Muscle of back (tissue), 11 donors: ENCODE measurements around the gene TMEM176B. TPM values are rescaled to one million over a fixed set of nuclear protein-coding genes. Genes with fewer than 3 reads are reported as not detected.
"Not testable (repeated sequence)": the region's sequence is repeated elsewhere in the genome, so short reads cannot be mapped to it uniquely, and the experiment has no call there.

Source experiments
- DNase-seq, 3 donors: peaks; one replicate each; pipeline versions ENCODE4 v3.0.0 to v3.0.0-alpha.2; 2013
- polyA plus RNA-seq, 10 donors: library from polyadenylated mRNA; unstranded; fragments of 120-200 nt; gene quantifications; one replicate each; pipeline ENCODE4 v1.2.1, GENCODE V29; 2013; ENCODE audit not compliant: insufficient read length in 10 of 10

TMEM176B gene
- polyA plus RNA-seq, 10 donors: 5.7 to 19.3 (median 14.5) TPM

DNA sequence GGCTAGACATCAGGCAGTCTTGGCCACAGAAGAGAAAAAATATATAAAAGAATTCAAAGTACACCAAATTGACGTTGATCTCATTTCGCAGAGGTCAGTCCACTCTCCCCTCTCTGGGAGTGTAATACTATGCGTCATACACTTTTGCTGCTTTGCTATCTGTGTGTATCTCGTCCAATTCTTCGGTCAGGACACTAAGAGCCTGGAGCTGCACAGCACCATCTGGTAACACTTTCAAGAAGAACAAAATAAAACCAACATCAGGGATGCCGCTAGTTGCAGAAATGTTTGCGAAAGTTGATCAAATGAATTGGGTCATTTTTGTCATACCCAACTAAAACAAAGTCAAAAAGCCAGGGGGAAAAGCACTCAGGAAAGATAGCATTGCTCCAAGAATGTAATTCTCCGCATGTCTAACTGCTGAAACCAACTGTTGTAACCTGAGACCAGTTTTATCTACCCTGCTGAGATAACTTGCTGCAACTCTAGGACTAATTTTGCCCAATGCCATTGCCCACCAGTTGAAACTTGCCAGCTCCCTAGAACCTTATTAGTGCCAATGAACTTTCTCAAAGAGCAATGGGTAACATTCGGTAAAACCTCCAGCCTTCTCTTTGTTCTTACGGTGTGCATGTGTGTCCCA lies 23.4 kb upstream of the TMEM176B start:
- no peak for DNase-seq

DNA sequence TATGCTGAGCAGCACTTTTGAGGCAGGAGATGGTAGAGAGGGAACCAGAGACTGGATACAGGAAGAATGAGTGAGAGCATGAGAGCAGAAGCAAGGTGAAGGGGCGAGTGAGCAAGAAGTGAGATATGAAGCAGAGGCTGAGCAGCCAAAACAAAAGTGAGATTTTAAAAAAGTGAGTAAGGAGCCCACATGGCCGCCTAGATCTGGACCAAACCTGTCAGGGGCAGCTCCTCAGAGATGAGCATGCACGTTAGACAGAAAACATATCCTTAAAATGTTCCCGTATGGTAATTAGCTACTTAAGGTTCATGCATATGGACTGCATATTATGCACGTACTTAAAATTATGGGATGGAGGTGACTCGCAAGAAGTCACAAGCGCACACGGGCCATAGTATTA lies 22.9 kb upstream of the TMEM176B start:
- DNase-seq: no peak

DNA sequence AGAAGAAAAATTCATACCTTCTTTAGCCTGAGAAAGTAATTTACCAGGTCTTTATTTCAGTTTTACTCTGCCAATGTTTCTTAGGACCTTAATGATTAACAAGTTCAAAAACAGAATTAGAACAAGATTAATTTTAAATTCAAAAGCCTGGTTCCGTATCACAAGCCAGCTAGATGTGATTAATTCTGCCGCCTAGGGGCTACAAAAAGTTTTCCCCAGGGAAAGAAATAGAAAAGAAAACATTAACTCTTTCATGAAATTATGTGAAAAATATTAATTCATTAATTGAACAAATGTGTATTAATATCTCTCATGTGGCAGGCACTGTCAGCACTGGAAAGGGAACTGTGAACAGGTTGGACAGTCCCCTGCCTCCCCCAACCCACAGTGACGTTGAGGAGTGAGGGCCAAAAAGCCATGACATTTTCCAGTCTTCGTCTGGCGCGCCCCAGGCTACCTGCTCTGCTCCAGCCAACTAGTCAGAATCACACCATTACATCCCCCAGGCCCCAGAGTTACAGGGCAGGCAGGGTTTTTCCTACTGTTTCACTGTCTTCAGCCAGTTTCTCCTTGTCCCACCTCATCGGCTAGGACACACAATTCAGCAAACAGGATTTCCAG lies 20.5 kb upstream of the TMEM176B start:
- no peak for DNase-seq

DNA sequence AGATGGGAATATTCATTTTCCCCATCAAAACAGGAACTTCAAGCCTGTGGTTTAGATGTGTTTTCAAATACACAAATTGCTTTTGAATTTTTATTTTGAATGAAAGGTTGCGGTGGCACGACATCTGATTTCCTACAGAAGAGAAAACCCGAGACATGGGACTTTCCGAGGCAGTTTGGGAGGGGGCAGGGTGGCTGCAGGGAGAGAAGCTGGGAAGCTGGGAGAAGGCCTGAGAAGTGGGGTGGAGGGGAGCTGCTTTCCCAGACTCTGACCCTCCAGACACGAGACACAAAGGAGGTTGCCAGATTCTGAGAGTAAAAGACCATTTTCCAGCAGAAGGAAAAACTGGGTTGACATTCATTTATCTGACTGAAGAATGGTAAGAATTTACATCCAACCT lies 20.0 kb upstream of the TMEM176B start:
- DNase-seq: no peak

DNA sequence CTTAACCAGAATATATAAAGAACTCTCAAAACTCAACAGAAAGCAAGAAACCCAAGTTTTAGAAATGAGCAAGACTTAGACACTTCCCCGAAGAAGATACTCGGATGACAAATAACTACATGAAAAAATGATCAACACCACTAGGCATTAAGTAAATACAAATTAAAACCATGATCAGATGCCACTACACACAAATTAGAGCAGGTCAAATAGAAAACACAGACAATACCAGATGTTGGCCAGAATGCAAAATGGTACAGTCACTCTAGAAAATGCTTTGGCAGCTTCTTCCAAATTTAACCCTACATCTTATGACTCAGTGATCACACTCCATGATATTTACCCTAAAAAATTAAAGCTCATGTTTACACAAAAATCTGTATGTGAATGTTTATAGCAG lies 18.8 kb upstream of the TMEM176B start:
- no peak for DNase-seq

DNA sequence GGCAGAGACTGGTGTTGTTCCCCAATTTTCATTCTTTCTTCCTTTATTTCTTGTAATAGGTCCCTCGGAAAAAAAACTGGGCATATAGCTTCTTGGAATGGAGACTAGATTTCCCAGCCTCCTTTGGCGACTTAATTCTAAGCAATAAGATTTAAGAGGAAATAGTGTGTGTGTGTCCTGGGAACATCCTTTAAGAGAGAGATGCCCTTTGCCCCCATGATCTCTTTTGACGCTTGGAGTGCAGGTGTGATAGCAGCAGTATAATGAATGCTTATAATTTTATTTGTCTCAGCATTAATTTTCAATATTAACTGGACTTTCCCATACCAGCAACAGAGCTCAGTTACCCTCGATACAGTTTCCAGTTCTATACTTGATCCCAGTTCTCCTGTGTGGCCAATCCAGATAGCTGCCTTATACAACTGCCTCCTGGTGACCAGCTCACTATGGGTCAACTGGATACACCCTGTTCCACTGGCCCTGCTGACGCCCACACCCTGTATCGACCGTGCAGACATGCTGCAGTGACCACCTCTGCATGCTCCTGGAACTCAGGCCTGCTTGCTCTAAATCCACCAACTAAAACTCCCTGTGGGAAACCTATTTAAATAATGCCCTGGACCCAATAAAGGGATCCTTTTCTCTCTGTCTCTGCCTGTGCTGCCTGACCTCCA lies 14.3 kb upstream of the TMEM176B start:
- DNase-seq: no peak

DNA sequence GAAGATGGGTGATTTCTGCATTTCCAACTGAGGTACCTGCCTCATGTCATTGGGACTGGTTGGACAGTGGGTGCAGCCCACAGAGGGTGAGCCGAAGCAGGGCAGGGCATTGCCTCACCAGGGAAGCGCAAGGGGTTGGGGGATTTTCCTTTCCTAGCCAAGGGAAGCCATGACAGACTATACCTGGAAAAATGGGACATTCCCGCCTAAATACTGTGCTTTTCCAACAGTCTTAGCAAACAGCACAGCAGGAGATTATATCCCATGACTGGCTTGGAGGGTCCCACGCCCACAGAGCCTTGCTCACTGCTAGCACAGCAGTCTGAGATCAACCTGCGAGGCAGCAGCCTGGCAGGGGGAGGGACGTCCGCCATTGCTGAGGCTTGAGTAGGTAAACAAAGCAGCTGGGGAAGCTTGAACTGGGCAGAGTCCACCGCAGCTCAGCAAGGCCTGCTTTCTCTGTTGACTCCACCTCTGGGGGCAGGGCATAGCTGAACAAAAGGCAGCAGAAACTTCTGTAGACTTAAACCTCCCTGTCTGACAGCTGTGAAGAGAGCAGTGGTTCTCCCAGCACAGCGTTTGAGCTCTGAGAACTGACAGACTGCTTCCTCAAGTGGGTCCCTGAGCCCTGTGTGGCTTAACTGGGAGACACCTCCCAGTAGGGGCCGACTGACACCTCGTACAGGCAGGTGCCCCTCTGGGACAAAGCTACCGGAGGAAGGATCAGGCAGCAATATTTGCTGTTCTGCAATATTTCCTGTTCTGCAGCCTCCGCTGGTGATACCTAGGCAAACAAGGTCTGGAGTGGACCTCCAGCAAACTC lies 7.7 kb upstream of the TMEM176B start:
- not testable (repeated sequence) for DNase-seq

DNA sequence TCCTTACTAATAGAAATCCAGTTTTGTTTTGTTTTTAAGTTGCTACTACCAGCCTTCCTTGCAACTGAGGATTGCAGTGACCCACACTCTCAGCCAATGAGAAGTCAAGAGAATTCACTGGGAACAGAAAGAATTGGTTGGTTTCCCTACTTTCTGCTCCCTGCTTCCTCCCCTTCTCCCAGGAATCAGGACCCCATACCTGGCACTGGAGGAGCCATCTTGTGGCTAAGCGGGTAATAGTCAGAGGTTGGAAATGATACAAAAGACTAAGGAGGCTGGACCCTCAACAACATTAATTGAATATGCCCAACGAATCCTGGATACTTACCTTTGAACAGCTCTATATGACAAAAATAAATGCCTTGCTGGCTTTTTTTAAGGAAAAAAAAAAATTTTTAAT lies 6.7 kb upstream of the TMEM176B start:
- DNase-seq: no peak

DNA sequence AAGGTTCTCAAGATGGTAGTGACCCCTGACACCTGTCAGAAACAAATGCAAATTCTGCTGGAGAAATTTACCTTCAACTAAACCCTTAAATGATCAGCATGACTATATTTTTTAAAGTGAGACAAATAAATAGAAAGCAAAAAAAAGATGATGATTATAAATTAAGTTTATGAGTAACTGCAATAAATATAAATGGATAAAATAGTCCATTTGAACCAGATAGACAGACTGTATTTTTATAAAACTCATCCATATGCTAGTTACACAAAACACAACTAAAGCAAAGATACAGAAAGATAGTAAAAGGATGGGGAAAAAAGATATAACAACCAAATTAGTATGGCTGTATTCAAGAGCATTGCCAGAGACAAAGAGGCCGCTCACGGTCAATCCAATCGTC lies 6.3 kb upstream of the TMEM176B start:
- no peak for DNase-seq

DNA sequence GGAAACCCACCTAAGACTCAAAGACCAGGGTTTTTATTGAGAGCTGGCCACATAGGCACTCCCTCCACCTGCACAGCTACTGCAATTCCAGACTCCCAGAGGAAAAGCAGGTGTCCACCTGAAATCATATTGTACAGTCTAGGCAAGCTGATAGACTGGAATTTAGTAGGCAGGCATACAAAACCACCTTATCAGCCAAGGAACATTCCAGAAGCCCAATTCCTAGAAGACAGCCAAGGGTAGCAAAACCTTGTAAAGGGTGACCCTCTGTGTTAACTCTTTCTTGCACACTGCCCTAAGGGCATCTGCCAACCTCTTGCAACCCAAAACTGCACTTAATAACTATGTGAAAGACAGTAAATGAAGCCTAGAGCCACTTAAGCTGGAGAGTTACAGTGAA lies 5.7 kb upstream of the TMEM176B start:
- no peak for DNase-seq

DNA sequence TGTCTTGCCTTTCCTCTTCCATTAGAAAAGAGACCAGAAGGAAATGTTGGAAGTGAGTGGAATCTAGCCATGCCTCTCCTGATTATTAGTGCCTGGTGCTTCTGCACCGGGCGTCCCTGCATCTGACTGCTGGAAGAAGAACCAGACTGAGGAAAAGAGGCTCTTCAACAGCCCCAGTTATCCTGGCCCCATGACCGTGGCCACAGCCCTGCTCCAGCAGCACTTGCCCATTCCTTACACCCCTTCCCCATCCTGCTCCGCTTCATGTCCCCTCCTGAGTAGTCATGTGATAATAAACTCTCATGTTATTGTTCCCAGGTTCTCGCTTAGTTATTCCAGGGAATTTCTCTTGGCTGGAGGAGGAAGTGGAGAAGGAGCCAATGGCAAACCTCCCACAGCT lies 4.6 kb upstream of the TMEM176B start:
- no peak for DNase-seq

DNA sequence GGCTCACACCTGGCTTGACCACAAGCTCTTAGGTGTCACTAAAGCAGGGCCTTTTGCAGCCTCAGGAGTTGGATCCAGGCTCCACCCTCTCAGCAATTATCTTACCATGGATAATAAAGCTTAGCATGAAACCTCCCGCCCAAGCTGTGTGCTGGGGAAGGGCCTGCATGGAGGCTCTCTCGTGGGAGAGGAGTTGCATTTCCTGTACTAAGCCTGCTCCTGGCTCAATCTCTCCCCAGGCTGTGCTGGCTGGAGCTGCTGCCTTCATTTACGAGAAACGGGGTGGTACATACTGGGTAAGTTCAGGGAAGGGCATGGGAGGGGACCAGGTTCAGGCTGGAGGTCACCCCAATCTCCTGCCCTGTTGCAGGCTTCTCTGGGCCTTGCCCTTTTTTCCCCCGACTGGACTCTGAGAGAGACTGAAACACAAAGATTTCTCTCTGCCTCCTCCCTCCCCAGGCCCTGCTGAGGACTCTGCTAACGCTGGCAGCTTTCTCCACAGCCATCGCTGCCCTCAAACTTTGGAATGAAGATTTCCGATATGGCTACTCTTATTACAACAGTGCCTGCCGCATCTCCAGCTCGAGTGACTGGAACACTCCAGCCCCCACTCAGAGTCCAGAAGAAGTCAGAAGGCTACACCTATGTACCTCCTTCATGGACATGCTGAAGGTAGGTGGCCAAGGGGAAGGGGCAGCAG lies 3.1 kb upstream of the TMEM176B start:
- no peak for DNase-seq

DNA sequence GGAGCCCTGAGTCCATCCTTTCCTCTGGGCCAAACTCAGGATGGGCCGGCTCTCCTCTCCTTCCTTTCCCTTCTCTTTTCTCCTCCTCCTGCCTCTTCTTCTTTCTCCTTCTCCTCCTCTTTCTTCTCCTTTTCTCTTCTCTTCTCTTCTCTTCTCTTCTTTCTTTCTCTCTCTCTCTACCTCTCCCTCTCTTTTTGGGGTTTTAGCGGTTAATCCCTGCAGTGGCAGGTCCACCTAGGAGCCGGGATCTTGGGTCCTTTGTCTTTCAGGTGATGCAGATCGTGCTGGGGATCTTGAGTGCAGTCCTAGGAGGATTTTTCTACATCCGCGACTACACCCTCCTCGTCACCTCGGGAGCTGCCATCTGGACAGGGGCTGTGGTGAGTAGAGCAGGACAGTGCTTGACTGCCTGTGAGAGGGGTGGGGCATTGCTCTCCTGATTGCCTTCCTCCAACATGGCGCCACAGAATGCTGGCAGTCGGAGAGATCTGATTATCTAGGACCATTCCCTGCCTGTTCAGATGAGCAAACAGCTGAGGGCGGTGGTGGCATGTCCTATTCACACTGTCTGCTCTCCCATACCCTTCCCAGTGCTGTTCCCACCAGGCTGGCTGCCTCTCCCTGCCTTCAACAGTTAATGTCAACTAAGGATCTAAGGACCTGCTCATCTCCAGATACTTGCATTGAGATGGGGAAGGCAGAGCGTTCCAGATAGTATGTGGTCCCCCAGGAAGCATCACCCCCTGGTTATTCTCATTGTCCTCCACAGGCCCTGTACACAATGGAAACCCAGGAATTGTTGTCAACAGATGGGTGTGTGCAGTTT lies 2.0 kb upstream of the TMEM176B start:
- DNase-seq: no peak

DNA sequence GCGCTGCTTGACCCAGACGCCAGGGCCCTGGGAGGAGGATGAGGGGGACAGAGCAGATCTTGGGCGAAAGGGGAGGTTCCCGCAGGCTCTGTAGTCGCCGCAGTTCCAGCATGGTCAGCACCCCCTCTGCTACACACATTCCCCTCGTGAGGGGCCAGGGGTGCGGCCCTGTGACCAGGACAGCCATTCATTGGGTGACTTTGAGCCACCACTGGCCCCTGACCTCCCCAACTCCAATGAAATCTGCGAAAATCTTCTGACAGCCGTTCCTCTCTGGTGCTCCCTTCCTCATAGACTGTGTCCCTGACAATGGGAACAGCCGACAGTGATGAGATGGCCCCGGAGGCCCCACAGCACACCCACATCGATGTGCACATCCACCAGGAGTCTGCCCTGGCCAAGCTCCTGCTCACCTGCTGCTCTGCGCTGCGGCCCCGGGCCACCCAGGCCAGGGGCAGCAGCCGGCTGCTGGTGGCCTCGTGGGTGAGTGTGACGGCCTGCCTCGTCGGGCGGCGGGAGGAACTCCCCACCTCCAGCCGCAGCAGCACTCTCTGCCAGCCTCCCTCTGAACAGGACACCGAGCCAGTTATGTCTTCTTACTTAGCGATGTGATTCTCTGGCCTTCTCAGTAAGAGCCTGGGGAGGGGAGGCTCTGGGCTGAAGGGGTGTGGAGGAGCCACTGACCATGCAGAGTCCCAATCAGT lies 1.2 kb upstream of the TMEM176B start:
- peak in 1 of 3 donors; percentile 44 for DNase-seq

DNA sequence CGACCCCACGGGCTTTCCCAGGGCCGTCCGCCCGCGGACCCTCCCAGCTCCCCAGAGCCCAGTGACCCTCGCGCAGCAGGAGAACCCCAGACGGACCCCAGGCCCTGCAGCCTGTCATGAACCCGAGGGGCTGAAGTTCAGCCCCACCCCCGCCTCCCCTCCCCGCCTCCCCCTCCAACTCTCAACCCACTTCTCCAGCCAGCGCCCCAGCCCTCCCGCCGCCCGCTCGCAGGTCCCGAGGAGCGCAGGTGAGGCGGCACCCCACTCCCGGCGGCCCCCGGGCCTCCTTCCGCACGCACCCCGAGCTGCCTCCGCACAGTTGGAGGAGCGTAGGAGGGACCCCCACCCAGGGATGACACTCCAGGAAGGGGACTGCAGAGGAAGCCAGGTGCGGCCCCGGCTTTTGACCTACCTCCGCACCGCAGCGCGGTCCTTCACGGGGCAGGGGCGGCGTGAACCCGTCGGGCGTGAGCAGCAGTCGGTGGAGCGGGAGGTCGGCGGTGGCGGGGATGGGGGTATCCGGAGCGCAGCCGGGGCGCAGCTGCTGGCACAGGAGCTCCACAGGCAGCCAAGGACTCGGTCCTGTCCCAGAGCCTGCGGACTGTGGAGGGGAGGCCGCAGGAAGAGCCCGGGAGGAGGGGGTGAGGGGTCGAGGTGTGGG lies 547 bp upstream of the TMEM176B start, which contains the start of gene TMEM176A:
TMEM176A (plus strand) TSS at position 189 of the 661 bp plus-strand sequence. CDS start 782 bp downstream, outside the sequence.
- peak in 1 of 3 donors; percentile 49 for DNase-seq

DNA sequence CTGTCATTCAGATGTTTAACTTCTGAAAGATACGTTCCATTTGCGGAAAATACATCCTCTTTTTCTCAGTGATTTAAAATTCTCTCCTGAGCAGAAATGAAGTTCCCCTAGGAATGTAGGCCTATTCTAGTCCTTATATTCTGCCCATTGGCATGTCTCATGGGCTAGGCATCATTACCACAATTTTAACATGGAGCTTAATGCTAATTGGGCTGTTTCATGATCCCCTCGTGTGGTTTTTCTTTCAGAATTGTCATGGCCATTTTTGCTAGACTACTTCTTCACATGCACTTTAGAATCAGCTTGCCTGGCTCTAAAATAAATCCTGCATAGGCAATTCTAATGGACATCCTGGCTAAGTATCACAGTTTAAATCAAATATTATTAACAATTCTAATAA lies 1.0 kb downstream of the TMEM176B start:
- no peak for DNase-seq

DNA sequence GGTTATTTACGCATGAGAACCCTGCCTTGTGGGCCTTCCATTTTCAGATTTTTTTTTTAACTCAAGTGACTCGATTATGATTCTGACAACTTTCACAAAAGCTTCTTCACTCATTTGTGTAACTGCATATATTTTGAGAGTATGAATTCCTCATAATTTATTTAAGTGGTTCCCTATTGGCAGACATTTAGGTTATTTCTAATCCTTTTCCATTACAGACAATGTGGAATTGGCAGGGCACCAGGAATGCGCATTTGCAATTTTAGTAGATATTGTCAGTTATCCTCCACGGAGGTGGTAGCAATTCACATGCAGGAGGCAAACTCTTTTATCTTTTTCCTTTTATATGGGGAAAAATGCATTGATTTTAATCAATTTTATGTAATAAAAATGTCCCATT lies 2.5 kb downstream of the TMEM176B start:
- no peak for DNase-seq

DNA sequence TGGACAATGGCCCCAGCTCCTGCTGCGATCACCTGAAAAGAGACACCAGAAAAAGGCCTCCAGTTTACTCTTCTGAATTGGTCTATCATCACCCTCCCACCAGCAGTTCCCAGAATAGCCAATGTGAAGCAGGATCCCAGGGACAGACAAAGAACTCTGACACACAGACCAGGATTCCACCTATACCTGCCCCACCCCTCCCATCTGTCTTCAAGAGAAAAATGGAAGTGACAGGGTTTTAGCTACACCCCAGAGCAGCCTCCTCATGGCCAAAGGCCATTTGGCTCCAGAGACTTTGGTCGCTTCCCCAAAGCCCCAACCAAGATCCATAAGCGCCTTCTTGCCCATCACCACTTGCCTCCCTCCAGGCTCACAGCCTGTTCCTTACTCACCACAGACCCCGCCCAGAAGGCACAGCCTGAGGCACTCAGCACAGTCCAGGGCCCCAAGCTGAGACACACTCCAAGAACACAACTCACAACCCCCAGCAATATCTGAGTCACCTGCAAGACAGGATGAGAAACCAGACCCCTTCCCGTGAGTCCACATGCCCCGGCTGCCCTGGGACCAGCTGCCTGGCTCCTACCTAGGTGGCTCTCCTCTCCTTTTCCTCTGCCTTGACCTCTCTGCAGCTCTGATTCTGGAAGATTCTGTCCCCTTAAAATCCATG lies 6.5 kb downstream of the TMEM176B start:
- no peak for DNase-seq
